ENCODE results near the gene ASIP.
"Not testable (repeated sequence)": the region's sequence is repeated elsewhere in the genome, so short reads cannot be mapped to it uniquely, and the experiment has no call there.

Gene ASIP

DNA sequence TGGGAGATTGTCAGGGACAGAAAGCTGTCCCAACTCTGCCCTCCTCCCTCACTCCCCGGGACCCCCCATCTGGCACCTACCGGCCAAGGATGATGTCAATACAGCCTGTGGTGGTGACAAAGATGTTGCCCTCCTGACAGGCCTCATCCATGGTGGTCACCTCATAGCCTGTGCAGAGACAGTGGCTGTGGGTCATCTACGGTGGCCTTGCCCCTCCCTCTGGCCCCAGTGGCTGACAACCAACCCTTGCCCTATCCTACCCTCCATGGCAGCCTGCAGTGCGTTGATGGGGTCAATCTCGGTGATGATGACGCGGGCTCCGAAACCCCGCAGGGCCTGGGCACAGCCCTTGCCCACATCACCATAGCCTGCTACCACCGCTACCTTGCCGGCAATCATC, 49.2 kb downstream of the ASIP start:
- DNase-seq: no peak

DNA sequence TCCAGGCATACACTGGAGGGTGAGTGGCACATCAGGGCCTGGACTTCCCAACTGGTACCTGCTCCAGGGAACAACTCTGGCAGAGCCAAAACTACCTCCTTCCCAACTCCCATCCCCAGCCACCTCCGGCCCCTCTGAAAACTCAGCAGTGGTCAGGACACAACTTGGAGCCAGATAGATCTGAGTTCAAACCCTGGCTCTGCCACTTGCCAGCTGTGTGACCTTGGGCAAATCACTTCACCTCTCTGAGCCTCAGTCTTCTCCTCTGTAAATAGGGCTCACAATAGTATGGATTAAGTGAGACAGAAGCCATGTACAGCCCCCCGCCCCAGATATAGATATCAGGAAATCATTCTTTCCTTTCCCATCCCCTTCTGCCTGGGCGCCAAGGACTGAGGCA, 51.3 kb downstream of the ASIP start:
- DNase-seq: no peak

DNA sequence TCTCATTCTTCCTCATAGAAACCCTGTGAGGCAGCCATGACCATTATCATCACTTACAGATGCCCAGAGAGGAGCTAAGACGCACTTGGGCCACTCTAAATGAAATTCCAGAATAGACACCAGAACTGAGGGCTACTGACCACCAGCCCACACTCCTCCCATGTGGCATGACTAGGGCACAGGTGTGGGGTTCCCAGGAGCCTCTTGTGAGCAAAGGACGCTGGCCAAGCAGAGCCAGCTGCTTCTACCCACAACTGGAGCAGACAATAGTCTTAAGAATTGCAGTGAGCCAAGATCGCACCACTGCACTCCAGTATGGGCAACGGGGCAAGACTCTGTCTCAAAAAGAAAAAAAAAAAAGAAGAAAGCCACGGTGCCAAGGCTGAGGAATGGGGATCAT, 51.9 kb downstream of the ASIP start:
- no peak for DNase-seq

DNA sequence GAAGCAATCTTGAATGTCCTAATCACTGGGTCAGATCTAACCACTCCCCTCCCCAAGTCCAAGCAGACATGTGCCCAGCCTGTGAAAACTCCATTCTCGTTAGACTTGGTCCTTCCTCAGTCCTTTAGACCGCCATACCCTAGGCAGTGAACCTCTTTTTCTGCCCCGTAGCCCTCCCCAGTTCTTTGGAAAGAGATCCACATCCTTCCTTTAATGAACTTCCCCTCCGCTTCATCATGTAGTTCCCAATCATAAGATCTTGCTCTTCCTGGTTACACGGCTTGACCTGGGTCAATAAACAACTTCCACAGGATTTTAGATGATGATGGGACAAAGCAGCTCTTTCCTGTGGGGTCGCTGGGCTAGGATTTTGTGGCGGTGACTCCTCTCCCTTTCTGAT, 52.4 kb downstream of the ASIP start:
- DNase-seq: no peak

DNA sequence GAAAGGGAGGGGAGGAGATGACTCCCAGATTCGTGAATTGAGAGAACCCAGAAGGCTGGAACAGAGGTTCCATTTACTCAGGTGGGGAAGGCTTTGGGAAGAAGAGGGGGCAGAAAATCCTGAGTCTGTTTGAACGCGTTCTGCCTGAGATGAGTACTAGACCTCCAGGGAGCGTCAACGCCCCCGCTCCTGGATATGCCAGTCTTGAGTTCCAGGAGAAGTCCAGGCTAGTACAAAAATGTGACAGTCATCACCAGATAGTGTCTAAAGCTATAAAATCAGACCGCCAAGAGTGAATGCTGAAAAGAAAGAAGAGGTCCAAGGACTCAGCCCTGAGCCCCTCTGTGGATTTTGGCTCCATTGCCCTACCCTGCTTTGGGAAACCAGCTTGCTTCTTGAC, 53.3 kb downstream of the ASIP start:
- no peak for DNase-seq

DNA sequence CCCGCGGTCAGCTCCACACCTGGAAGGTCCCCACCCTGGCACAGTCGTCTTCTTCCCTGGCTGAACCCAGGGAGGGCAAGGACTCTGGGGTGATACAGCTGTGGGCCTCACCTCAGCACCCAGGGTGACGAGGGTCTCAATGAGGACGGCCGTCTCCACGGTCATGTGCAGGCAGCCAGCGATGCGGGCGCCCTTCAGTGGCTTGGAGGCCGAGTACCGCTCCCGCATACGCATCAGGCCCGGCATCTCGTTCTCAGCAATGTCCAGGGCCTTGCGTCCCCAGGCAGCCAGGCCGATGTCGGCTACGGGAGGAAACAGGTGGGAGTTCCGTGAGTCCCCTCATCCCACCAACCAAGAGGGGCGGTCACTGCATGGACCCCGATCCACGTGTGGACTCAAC, 54.1 kb downstream of the ASIP start:
- DNase-seq: no peak

DNA sequence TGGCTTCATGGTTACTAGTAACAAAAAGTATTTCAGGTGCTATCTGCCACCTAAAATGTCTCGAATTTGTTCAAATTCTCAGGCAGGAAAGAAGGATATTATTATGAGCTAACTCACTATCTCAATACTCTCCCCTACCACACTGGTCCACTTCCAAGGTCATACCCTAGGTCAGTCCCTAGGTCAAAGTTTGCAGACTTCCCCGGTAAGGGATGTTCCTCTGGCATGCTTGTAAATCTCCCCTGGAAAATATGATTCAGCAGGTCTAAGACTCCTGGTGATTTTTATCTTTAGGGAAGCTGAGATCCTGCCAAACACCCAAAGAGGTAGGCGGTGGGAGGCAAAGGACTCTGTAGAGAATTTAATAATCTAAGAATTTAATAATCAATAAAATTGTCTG, 55.2 kb downstream of the ASIP start:
- no peak for DNase-seq

DNA sequence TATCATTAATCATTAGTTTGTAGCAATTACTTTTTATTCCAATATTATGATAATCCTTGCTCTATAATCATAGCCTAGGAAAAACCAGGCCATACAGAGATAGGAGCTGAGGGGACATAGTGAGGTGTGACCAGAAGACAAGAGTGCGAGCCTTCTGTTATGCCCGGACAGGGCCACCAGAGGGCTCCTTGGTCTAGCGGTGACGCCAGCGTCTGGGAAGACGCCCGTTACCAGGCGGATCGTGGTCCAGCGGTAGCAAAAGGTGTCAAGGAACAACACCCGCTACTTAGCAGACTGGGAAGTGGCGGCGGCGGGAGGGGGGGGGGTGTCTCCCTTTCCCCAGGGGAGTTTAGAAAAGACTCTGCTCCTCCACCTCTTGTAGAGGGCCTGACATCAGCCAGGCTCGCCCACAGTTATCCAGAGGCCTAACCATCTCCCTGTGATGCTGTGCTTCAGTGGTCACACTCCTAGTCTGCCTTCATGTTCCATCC, 57.1 kb downstream of the ASIP start:
- DNase-seq: not testable (repeated sequence)

DNA sequence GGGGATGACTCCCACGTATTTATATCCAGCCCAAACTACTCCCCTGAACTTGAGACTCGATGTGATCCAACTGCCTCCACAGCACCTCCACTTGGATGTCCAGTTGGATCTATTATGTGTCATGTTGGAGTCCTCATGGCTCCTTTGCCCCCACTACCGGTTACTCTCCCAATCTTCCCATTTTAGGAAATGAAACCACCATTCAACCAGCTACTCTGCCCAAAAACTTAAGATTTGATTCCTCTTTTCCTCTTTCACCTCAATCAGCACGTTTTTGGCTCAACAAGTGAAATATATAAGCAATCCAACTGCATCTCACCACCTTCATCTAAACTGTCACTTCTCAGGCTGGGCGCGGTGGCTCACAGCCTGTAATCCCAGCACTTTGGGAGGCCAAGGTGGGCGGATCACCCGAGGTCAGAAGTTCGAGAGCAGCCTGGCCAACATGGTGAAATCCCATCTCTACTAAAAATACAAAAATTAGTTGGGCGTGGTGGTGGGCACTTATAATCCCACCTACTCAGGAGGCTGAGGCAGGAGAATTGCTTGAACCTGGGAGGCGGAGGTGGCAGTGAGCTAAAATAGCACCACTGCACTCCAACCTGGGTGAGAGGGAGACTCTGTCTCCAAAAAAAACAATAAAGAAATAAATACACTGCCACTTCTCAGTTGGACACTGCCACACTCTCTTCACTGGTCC, 58.5 kb downstream of the ASIP start:
- no peak for DNase-seq

DNA sequence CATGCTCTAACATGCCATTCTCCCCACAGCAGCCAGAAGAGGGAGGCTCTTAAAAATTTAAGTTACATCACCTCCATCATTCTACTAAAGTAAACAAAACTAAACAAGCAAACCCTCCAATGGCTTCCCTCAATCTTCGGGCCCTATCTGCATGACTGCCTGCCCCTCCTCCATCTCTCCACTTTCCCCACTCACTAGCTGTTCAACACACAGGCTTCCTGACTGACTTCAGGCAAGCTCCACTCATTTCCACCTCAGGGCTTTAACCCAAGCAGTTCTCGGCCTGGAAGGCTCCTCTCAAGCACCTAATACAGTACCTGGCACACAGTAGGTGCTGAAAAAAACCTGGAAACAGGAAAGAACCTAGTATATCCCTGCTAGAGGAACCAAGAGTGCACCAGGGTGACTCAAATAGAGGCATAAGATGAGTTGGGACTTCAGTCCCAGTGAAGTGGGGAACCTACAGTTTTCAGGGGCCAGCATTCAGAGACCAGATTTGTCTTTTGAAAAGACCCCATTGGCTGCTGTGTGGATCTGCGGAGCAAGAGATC, 59.1 kb downstream of the ASIP start:
- no peak for DNase-seq

DNA sequence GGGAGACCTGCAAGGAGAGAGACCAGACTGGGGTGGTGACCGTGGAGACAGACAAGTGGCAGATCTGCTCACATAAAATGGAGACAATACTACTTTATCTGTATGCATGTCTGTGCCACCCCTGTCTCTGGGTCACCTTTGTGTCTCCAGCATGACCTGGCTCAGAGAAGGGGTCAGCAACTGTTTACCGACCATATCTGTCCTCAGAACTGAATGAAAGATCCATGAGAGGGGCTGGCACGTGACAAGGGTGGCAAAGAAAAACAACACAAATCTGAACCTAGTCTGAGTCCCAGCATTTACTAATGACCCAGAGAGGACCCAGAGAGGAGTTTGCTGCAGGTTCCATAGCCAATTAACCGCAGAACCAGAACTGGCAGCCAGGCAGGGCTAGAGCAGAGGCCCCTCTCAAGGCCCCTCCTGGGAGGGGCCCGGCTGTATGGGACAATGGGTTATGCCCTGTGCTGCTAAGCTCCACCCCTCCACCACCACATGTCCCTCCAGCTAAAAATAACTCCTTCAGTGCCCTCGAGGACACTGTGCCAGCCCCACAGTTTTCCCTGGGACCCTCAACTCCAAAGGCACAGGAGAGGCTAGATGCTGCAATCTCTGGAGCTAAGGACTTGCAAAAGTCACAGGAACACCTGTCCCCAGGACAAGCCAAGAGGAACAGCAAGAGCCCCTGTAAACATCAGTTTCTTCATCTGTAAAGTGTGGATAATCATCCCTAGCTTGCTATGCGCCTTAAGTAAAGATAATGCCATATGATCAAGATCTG, 59.8 kb downstream of the ASIP start:
- no peak for DNase-seq

DNA sequence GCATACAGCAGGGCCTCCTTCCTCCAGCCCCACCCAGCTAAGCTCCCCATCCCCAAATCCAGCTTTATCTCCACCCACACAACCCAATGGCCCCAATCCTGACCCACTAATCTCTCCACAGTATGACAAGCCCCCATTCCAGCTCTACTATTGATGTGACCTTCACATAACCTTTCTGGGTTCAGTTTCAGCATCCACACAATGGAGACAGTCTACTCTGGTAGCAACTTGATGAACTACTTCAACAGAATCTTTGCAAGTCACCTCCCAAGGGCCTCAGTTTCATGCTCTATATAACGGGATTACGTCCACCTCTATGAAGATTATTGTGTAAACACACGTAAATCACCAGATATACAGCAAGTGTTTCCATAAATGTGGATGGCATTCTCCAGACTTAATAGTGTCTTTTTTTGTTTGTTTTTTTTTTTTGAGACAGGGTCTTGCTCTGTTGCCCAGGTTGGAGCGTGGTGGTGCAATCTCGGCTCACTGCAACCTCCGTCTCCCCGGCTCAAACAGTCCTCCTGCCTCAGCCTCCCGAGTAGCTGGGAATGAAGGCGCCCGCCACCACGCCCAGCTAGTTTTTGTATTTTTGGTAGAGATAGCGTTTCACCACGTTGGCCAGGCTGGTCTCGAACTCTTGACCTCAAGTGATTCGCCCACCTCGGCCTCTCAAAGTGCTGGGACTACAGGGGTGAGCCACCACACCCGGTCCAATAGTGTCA, 60.5 kb downstream of the ASIP start:
- no peak for DNase-seq

DNA sequence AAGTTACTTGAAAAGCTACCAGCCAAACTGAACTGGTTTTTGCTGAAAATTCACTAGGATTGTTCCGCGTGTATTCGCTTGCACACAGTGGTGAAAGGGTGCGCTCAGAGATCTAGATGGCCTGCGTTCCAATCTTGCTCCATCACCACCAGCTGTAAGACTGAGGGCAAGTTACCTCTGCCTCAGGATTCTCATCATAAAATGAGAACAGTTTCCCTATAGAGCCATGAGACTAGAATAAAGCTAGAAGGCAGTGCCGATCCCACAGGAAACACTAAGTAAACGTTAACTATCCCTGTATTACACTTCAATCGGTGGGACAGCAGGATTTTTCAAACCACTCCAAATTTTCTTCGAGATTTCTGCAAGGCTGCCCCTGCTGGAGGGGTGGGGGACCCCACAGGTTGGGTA, 61.1 kb downstream of the ASIP start:
- DNase-seq: peak in 1 of 4 experiments; percentile 7

DNA sequence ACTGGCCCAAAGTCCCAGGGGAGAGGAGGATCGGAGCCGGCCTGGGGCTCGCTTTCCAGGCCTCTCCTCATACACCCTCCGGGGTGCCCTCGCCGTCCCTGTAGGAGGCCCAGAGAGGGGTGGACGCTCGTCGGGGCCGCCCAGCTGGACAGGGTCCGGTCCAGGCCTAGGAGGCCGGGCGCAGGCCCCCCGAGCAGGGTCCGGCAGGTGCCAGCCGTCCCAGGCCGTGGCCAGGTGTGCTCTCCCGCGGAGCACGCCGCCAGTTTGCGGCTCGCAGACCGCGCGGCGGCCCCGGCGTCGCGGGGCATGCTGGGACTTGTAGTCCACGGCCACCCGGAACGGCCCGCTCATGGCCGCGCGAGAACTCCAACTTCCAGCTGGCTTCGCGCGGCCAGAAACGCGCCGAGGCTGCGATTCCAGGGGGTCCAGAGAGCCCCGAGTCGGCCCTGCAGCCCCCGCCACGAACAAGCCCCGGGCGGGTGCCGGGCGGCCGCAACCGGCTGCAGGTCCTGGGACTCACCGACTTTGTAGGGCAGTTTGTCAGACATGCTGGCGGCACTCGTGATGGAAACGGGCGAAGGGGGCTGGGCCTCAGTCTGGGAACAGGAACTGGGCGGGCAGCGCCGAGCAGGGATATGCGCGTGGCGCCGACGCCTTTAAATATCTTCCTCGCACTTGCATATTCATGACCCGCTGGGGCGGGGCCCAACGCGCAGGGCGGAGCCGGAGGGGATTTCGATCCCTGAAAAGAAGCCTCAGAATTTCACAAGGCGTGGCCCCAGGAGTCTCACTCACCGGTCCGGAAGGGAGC, 61.7 kb downstream of the ASIP start, which contains the start of gene AHCY:
AHCY (minus strand) TSS at position 633 of the 811 bp plus-strand sequence; CDS start at position 548, 85 bp downstream.
- DNase-seq: peak; percentile 79 to 88 (median 85)

DNA sequence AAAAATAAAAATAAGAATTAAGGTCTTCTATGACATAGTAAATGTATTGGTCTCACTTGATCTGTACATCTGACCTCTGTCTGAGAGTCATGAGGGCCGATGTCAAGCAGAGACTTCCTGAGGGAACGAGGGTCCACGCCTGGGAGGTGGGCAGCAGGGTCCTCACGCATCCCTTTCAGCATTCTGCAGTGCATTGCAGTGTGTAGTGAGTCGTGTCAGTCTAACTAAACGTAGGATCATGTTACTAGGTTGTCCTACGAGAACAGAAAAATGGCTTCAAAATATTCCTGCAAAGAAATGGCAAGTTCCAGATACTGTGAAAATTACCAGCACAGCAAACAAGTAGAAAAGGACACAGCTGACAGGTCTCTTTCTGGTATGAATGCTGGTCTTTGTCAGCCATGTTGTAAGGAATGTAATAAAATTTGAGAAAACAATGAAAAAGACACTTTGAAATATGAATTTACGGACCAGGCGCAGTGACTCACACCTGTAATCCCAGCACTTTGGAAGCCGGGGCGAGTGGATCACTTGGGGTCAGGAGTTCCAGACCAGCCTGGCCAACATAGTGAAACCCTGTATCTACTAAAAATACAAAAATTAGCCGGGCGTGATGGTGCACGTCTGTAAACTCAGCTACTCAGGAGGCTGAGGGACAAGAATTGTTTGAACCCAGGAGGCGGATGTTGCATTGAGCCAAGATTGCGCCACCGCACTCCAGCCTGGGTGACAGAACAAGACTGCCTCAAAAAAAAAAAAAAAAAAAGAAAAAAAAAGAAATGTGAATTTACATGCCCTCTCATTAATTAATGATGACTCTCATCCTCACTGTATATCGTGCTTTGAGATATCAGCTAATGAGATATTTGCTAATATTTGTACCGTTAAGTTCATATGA, 64.4 kb downstream of the ASIP start:
- DNase-seq: no peak

DNA sequence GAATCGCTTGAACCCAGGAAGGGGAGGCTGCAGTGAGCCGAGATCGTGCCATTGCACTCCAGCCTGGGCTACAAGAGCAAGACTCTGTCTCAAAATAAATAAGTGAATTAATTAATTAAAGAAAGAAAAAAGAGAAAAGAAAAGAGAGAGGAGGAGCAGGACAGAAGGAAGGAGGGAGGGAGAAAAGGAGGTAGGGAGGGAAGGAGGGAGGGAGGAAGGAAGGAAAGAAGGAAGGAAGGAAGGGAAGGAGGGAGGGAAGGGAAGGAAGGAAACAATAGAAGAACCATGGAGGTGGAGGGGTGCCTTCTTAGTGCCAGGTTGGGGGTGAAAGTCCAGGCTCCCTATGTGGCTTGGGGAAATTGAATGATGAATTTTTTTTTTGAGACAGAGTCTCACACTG, 68.5 kb downstream of the ASIP start:
- DNase-seq: no peak

DNA sequence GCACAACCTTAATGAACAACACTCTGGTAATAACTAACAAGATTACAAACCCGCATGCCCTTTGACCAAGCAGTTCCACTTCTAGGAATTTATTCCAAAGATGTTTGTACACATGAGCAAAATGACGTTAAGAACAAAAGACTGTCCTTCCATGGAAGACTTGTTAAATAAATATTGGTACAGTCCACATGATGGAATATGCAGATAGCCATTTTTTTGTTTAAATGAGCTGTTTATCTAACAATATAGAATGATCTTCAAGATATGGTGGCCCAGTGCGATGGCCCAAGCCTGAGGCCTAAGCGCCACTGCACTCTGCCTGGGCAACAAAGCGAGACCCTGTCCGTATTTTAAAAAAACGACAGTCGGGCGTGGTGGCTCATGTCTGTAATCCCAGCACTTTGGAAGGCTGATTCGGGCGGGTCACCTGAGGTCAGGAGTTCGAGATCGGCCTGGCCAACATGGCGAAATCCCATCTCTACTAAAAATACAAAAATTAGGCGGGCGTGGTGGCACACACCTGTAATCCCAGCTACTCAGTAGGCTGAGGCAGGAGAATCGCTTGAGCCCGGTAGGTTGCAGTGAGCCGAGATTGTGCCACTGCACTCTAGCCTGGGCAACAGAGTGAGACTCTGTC, 69.4 kb downstream of the ASIP start:
- no peak for DNase-seq

DNA sequence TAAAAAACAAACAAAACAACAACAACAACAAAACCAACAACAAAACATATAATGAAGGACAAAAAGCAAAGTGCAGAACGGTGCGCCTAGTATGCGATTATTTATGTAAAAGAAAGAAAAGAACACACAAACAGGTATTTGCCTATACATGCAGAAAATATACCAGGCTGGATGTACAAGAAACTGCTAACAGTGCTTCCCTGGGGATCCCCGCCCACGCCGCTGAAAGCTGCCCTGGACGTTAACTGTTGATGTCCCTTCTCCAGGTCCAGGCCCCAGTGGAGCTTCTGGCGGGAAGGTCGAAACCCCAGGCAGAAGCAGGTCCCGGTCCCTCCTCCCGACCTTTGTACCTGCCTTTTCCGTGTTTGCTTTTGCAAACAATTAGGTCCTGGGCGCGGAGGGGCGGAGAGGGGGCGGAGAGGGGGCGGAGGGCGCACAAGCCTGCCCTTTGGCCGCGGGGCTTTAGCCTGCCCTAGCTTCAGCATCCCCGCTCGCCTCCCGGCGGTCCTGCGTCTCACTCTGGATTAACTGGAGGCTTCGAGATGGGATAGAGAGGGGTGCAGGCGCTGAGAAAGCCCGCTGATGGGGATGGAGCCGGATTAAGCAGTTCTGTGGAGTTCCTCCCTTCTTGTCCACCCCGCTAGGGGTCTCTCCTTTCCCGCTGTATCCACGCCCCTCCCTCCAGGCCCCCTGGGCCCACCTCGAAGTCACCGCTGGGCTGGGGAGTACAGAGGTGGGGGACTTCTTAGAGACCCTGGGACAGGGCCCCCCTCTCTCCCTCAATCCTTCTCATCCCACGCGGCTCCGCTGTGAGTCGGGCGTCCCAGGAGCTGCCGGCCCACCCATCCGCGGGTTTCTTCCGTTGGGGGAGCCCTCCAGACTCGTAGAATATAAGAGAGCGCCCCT, 70.1 kb downstream of the ASIP start:
- no peak for DNase-seq

DNA sequence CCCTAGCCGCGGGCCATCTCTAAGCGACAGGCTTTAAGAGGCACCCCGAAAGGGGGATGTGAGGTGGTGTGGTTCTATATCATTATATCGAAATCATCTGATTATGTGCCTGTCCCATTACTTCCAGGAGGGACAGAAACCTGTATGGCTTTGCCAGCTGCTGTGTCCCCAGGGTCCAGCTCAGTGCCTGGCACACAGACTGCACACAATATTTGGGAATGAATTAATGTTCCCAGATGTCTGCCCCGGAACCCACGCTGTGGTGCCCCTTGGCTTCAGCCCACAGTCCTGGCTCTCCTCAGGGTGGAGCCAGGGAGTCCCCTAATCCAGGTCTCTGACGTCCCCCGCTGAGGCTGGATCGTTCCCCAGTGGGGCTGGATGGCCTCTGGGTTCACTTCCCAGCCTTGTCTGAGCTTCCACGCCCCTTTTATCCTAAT, 70.8 kb downstream of the ASIP start:
- no peak for DNase-seq
